Calu3 (cell line): ENCODE data around the gene CYTH1. TPM values are rescaled to one million over a fixed set of nuclear protein-coding genes. Genes with fewer than 3 reads are reported as not detected.

ENCODE experiments used
- BruUV-seq: library from RNA; stranded (reverse); fragments of 400-500 nt; replicated peaks from 2 replicates; lab custom pipeline; 2021; lab: Mats Ljungman, UMichigan
- CTCF ChIA-PET: fragments of 300-600 bp; sonication (Branson Sonifier 250); formaldehyde crosslinking; loops from one replicate; lab custom pipeline; 2022; ENCODE audit warnings: antibody characterized with exemption; lab: Charles Lee
- DNase-seq: peaks from one replicate; pipeline ENCODE4 v3.0.0; 2022
- H3K27ac Mint-ChIP-seq: one replicate; pipeline ENCODE4 v1.8.0; 2022; ENCODE audit warnings: mixed read lengths; ENCODE audit not compliant: unreplicated experiment
- H3K27me3 Mint-ChIP-seq: one replicate; pipeline ENCODE4 v1.8.0; 2022; ENCODE audit warnings: mixed read lengths; ENCODE audit not compliant: unreplicated experiment
- H3K36me3 Mint-ChIP-seq: one replicate; pipeline ENCODE4 v1.8.0; 2022; ENCODE audit warnings: mild to moderate bottlenecking, moderate library complexity, mixed read lengths; ENCODE audit not compliant: insufficient read depth, unreplicated experiment
- H3K4me1 Mint-ChIP-seq: one replicate; pipeline ENCODE4 v1.8.0; 2022; ENCODE audit warnings: mild to moderate bottlenecking, low read depth, mixed read lengths; ENCODE audit not compliant: unreplicated experiment
- H3K4me3 Mint-ChIP-seq: one replicate; pipeline ENCODE4 v1.8.0; 2022; ENCODE audit warnings: mild to moderate bottlenecking, low read depth, moderate library complexity, mixed read lengths; ENCODE audit not compliant: unreplicated experiment
- H3K9me3 Mint-ChIP-seq: one replicate; pipeline ENCODE4 v1.8.0; 2022; ENCODE audit warnings: low read depth, mixed read lengths; ENCODE audit not compliant: unreplicated experiment
- intact Hi-C: fragments of 100-400 bp; cut with micrococcal nuclease; formaldehyde crosslinking; loops from one replicate; pipeline ENCODE4 v1.10.0; 2022; ENCODE audit not compliant: unreplicated experiment
- total RNA-seq: library from RNA; stranded (reverse); gene quantifications from 2 replicates; pipeline ENCODE4 v1.2.3, GENCODE V29; 2022
- TF ChIP-seq, protein P1 (sequence below): fragments of 200-600 bp; IDR thresholded peaks from one replicate; pipeline ENCODE4 v1.8.0; 2022; ENCODE audit warnings: antibody characterized with exemption; ENCODE audit not compliant: unreplicated experiment

The CYTH1 gene
- total RNA-seq, 1 experiment from 2014 or later = 40.5 TPM

DNA sequence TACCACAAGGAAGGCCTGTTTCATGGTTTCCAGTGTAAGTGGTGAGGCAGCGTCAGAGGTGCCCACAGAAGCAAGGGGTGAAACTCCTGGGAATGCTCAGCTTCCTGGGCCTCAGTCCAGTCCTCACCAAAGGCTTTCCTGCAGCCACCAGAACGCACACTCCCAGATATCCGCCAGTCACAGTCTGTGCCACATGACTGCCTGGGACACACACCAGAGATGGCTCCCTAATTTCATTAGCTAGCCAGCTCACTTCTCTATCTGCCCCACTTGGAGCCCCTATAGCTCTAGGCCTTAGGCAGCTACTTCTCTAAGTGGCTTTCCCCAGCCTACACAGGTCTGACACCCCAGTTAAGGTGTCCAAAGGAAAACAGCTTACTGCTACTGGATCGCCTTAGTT lies 77.0 kb downstream of the CYTH1 start:
- Mint-ChIP-seq H3K9me3 (no peaks in the 10 kb centered on the region), H3K27ac (no peak overlapping the region), H3K4me1 (peaks cover 6% of the 10 kb centered on the region), H3K4me3 (no peak overlapping the region), H3K36me3 (peaks cover 19% of the 10 kb centered on the region), H3K27me3 (no peaks in the 10 kb centered on the region)
- intact Hi-C loops = no loop called here
- TF ChIP-seq, protein P1, sequence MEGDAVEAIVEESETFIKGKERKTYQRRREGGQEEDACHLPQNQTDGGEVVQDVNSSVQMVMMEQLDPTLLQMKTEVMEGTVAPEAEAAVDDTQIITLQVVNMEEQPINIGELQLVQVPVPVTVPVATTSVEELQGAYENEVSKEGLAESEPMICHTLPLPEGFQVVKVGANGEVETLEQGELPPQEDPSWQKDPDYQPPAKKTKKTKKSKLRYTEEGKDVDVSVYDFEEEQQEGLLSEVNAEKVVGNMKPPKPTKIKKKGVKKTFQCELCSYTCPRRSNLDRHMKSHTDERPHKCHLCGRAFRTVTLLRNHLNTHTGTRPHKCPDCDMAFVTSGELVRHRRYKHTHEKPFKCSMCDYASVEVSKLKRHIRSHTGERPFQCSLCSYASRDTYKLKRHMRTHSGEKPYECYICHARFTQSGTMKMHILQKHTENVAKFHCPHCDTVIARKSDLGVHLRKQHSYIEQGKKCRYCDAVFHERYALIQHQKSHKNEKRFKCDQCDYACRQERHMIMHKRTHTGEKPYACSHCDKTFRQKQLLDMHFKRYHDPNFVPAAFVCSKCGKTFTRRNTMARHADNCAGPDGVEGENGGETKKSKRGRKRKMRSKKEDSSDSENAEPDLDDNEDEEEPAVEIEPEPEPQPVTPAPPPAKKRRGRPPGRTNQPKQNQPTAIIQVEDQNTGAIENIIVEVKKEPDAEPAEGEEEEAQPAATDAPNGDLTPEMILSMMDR = no peak
- no peak for DNase-seq
- no TSS peak for BruUV-seq
- CTCF ChIA-PET = no interaction called here

DNA sequence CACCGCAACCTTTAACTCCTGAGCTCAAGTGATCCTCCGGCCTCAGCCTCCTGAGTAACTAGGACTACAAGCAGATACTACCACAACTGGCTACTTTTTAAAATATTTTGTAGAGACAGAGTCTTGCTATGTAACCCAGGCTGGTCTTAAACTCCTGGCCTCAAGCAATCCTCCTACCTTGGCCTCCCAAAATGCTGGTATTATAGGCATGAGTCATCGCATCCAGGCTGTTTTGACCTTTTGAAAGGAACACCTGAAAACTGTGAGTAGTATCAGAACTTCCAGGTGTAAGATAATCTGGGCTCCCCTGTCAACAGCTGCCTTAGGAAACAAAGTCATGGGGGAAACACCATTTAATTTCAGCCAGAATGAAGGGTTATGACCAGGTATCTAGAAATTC lies 77.5 kb downstream of the CYTH1 start:
- TF ChIP-seq, protein P1 = no peak
- H3K27ac Mint-ChIP-seq = no peak overlapping the region
- peaks cover 6% of the 10 kb centered on the region for H3K4me1 Mint-ChIP-seq
- no peaks in the 10 kb centered on the region for H3K9me3 Mint-ChIP-seq
- H3K4me3 Mint-ChIP-seq = no peak overlapping the region
- no peaks in the 10 kb centered on the region for H3K27me3 Mint-ChIP-seq
- intact Hi-C loops = no loop called here
- CTCF ChIA-PET = interaction anchor here (0.6 kb wide), 1 partner anchor 773 kb away, joined by 4 read pairs; no protein-coding TSS in a partner anchor
- no TSS peak for BruUV-seq
- H3K36me3 Mint-ChIP-seq = peaks cover 23% of the 10 kb centered on the region
- no peak for DNase-seq

DNA sequence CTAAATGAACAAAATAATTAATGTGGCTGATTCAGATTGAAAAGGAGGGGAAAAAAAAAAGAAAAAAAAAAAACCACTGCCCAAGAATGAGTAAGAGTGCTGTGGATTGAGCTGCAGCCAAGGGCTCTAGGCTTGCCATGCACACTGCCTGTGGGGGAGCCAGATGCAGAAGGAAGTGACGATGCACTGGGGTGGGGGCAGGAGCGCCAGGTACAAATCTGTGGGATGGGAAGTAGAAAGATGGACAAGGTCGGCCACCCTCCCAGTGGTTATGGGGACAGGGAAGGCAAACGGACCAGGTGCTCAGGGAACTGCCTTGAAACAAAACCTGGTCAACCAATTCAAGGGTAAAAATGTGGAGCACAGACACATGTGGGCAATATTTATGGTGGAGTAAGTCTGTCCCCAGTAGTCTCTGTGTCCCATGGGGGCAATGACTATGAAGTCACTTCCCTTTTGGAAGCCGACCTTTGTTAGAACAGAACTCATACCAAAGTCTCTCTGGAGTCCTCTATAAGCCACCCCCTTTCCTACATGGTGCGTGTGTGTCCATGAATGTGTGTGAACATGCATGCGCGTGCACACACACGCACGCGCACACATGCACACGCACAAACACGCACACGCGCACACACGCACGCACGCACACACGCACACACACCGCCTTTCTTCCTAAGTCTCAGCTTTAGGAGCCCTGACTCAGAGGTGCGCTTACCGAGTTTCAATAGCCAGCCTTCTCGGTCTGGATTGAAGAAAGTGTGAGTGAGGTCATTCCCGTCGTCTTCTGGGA lies 84.3 kb downstream of the CYTH1 start:
- H3K27ac Mint-ChIP-seq = no peak overlapping the region
- intact Hi-C loops = no loop called here
- no TSS peak for BruUV-seq
- no peaks in the 10 kb centered on the region for H3K4me1 Mint-ChIP-seq
- H3K9me3 Mint-ChIP-seq = no peaks in the 10 kb centered on the region
- no peak overlapping the region for H3K4me3 Mint-ChIP-seq
- H3K36me3 Mint-ChIP-seq = peaks cover 31% of the 10 kb centered on the region
- no peak for DNase-seq
- CTCF ChIA-PET = interaction anchor here (0.6 to 0.7 kb wide), 4 partner anchors 44 to 1496 kb away, joined by 3 read pairs; no protein-coding TSS in a partner anchor
- TF ChIP-seq, protein P1 = no peak
- H3K27me3 Mint-ChIP-seq = no peaks in the 10 kb centered on the region

DNA sequence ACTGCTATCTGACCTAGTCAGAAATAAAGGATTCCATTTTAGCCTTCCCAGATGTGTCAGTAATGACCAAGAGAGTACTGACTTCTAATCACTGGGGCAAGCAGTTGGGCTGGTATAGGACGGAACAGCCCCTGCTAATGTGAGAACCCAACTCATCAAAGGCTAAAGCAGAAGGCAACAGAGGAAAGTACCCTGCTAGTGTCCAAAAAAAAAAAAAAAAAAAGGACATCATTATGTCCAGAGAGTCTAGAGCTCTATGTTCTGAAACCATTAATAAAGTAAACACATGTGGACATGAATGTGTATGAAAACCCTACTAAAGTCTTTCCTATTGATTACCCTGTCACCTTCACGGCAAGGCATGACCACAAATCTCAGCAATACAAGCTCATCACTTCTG lies 85.0 kb downstream of the CYTH1 start:
- Mint-ChIP-seq H3K27me3 (no peaks in the 10 kb centered on the region), H3K36me3 (peaks cover 31% of the 10 kb centered on the region), H3K27ac (no peak overlapping the region), H3K4me1 (no peaks in the 10 kb centered on the region), H3K4me3 (no peak overlapping the region), H3K9me3 (no peaks in the 10 kb centered on the region)
- intact Hi-C loops = no loop called here
- no peak for DNase-seq
- no TSS peak for BruUV-seq
- TF ChIP-seq, protein P1 = no peak
- CTCF ChIA-PET = interaction anchor here (0.6 to 0.7 kb wide), 4 partner anchors 43 to 1495 kb away, joined by 3 read pairs; no protein-coding TSS in a partner anchor
